ENCODE measurements around the gene SLC30A2.

GRCh38 chr1:25996966-25997827 lies 48.7 kb downstream of the SLC30A2 start:
- TF ChIP-seq CTCF (optimal IDR thresholded peaks at IDR 0.05 in 1 of 3, IDR thresholded peaks at IDR 0.05 in 1 of 3, conservative IDR thresholded peaks at IDR 0.05 in 1 of 3; ENCODE audit: extremely low read depth in 1 of 3, insufficient read depth in 2 of 3, low read length in 3 of 3) (no peak), EZH2 (IDR thresholded peaks at IDR 0.05; ENCODE audit: low read length) (no peak)

Measured in keratinocyte (primary cell).